ENCODE measurements around the gene DDIT4. TPM values are rescaled to one million over a fixed set of nuclear protein-coding genes. Genes with fewer than 3 reads are reported as not detected.
"Not testable (repeated sequence)": the region's sequence is repeated elsewhere in the genome, so short reads cannot be mapped to it uniquely, and the experiment has no call there.

DDIT4 gene
- total RNA-seq, 1 donor: 52.4 TPM

DNA sequence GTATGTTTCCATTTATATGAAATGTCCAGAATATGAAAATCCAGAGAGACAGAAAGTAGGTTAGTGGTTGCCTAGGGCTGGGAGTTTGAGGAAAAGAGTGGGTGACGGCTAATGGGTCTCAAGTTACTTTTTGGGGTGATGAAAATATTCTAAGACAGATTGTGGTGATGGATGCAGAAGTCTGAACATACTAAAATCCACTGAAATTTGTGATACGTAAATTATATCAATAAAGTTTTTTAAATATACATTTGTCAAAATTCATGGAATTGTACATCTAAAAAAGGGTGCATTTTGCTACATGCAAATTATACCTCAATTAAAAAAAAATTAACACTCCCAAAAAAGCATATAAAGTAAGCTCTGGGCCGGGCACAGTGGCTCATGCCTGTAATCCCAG, 9.4 kb downstream of the DDIT4 start:
- H3K4me3 ChIP-seq (ENCODE audit: low read depth, low read length): no peak overlapping the region
- TF ChIP-seq, protein P1, sequence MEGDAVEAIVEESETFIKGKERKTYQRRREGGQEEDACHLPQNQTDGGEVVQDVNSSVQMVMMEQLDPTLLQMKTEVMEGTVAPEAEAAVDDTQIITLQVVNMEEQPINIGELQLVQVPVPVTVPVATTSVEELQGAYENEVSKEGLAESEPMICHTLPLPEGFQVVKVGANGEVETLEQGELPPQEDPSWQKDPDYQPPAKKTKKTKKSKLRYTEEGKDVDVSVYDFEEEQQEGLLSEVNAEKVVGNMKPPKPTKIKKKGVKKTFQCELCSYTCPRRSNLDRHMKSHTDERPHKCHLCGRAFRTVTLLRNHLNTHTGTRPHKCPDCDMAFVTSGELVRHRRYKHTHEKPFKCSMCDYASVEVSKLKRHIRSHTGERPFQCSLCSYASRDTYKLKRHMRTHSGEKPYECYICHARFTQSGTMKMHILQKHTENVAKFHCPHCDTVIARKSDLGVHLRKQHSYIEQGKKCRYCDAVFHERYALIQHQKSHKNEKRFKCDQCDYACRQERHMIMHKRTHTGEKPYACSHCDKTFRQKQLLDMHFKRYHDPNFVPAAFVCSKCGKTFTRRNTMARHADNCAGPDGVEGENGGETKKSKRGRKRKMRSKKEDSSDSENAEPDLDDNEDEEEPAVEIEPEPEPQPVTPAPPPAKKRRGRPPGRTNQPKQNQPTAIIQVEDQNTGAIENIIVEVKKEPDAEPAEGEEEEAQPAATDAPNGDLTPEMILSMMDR (IDR thresholded peaks at IDR 0.05; ENCODE audit: insufficient read depth, low read length): no peak
- no peak for DNase-seq (ENCODE audit: low read depth)

DNA sequence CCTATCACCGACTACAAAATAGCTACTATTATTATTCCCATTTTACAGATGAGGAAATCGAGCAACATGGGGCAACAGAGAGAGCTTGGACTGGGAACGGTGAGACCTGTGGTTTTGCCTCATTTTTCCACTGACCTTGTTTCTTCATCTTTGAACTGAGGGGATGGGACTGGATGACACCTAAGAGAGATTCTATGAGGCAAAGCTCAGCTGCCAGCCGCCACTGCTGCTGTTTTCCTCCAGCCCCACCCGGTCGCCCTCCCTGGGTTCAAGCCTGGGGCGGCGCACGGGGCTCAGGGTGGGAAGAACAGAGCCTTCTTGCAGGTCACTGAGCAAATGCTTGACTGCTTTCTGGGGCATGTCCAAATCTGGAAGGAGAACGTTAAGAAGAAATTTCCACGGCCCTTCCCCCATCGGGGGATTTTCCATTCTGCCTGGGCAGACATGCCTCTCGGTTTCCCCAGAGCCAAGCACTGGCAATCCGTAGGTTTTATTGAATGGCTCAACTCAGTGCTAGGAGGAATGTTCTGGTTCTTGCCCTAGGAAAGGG, 12.3 kb downstream of the DDIT4 start:
- TF ChIP-seq, protein P1 (IDR thresholded peaks at IDR 0.05; ENCODE audit: insufficient read depth, low read length): no peak
- DNase-seq (ENCODE audit: low read depth): no peak
- no peak overlapping the region for H3K4me3 ChIP-seq (ENCODE audit: low read depth, low read length)

DNA sequence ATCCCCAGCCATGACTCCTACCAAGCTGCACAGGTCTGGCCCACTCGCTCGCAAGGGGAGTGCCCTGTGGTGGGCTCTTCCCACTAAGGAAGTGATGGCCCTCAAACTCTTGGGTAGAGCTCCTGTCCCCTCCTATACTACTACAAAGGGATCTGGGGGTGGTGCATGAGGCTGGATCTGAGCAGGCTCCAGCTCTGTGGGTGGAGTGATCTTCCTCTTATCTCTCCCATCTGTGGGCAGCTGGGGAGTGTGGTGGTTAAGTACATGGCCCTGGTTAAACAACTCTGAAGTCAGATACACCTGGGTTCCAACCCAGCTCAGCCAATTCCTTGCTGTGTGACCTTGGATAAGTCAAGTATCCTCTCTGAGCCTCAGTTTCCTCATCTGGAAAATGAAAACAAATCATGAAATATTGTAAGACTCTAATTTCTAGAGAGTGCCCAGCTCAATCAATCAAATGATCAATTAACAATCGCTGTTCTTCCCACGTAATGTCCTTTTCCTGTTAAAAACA, 17.4 kb downstream of the DDIT4 start:
- TF ChIP-seq, protein P1 (IDR thresholded peaks at IDR 0.05; ENCODE audit: insufficient read depth, low read length): no peak
- no peak for DNase-seq (ENCODE audit: low read depth)
- H3K4me3 ChIP-seq (ENCODE audit: low read depth, low read length): no peak overlapping the region

DNA sequence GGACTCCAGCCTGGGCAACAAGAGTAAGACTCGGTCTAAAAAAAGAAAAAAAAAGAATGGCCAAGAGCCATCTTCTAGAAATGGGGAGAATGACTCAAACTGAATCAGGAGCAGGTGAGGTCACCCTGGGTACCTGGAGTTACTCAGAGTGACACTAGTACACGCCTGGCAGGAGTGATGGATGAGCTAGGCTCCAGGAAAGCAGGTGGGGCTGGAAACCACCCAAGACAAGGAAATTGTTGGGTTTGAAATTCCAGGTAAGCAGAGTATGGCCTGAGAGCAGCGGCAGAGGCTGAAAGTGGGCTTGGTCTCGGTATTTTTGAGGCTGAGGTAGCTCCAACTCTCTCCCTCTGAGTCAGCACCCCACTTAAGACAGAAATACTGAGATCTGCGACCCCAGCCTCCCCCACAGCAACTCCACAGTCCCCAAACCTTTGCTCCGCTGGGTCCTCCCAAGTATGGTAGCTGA, 18.5 kb downstream of the DDIT4 start:
- no peak overlapping the region for H3K4me3 ChIP-seq (ENCODE audit: low read depth, low read length)
- TF ChIP-seq, protein P1 (IDR thresholded peaks at IDR 0.05; ENCODE audit: insufficient read depth, low read length): no peak
- no peak for DNase-seq (ENCODE audit: low read depth)

DNA sequence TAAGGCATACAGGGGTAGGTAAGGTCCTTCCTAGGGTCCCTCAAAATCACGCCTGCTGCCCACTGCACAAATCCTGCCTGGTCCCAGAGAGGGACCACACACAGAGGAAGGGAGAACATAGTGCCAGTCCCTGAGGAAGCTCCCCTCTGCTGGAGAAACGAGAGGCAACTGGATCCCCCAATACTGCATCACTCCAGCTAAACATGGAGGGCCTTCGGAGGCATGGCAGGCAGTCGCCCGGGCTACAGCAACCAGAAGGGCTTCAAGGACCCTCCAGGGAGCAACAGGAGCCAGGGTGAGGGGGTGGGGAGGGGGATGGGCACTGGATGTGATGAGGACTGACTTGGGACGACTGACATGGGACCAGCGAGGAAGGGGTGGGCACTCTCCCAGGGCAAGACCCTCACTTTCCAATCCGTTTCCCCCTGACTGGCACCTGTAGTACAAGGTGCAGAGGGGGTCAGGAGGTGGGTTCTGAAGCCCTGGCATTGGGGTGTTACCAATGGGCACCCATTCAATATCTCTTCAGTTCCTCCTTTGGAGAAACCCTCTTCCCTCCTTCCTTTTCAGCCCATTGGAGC, 21.7 kb downstream of the DDIT4 start:
- H3K4me3 ChIP-seq (ENCODE audit: low read depth, low read length): no peak overlapping the region
- TF ChIP-seq, protein P1 (IDR thresholded peaks at IDR 0.05; ENCODE audit: insufficient read depth, low read length): no peak
- DNase-seq (ENCODE audit: low read depth): no peak

DNA sequence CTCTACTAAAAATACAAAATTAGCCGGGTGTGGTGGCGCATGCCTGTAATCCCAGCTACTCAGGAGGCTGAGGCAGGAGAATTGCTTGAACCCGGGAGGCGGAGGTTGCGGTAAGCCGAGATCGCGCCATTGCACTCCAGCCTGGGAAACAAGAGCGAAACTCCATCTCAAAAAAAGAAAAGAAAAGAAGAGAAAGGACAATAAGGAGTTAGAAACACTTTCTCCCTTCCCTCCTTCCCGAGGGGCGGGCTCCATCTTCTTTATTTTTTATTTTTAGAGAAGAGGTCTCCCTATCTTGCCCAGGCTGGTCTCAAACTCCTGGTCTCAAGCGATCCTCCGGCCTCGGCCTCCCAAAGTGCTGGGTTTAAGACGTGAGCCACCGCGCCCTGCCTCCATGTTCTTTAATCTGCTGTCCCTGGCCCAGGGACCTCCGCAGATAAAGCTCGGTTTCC, 23.1 kb downstream of the DDIT4 start:
- DNase-seq (ENCODE audit: low read depth): not testable (repeated sequence)
- peak overlapping the region; percentile 5 for H3K4me3 ChIP-seq (ENCODE audit: low read depth, low read length)

DNA sequence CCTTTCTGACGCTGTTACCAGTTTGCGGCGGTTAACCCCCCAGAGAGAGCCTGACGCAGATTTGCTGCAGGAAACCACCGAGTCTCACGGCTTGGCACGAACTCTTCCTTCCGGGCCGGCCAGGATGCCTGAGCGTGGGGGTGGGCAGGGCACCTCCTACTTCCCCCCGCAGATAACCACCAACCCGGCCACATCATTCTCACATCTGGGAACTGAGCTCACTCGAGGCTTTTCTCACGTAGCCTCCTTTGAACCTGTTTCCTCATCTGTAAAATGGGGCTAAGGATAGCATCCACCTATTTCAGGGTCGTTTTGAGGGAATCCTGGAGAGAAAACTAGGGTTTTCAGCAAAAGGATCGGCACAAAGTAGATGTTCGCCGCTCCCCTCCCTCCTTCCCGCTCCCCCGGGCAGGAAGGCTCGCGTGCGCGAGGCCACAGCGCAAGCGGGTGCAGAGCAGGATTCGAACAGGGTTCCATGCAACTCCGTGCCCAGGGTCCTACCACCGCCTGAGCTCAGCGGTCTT, 23.6 kb downstream of the DDIT4 start:
- DNase-seq (ENCODE audit: low read depth): peak; percentile 97
- TF ChIP-seq, protein P1 (IDR thresholded peaks at IDR 0.05; ENCODE audit: insufficient read depth, low read length): no peak
- H3K4me3 ChIP-seq (ENCODE audit: low read depth, low read length): peak overlapping the region; percentile 67

Measured in fibroblast of the aortic adventitia (primary cell).